ENCODE results near the gene ACSL3. TPM values are rescaled to one million over a fixed set of nuclear protein-coding genes. Genes with fewer than 3 reads are reported as not detected.

ACSL3 gene
- total and polyA plus RNA-seq, 2 donors (not counting 3 experiments of a cell fraction or from before 2014, with no cell fraction given): 58.7 to 139 TPM

- Histone ChIP-seq H3K4me3 (replicated peaks in 1 of 3; ENCODE audit: insufficient read depth in 1 of 3, low read depth in 1 of 3, low read length in 3 of 3) (peak overlapping the region in 1 of 3 experiments; percentile 50), H3K9ac (replicated peaks; ENCODE audit: extremely low read depth, insufficient read depth, low read length) (peak overlapping the region; percentile 54), H2AFZ (ENCODE audit: low read depth, low read length) (no peak overlapping the region), H3K9me1 (replicated peaks; ENCODE audit: control insufficient read depth, extremely low read depth, insufficient read depth, low read length) (peaks cover 2% of the 10 kb centered on the region), H3K9me3 (replicated peaks; ENCODE audit: control insufficient read depth, insufficient read depth, low read length) (no peaks in the 10 kb centered on the region), H4K20me1 (replicated peaks; ENCODE audit: control insufficient read depth, extremely low read depth, insufficient read depth, low read length) (peaks cover 24% of the 10 kb centered on the region), H3K36me3 (ENCODE audit: control insufficient read depth in 2 of 2, extremely low read depth in 1 of 2, insufficient read depth in 2 of 2, low read length in 2 of 2) (peaks cover 0 to 2% of the 10 kb centered on the region in 2 experiments), H3K79me2 (ENCODE audit: control insufficient read depth, insufficient read depth, low read length) (peaks cover 74% of the 10 kb centered on the region), H3K27me3 (ENCODE audit: control insufficient read depth in 2 of 2, insufficient read depth in 2 of 2, low read length in 2 of 2) (no peaks in the 10 kb centered on the region), H3K27ac (ENCODE audit: insufficient read depth, low read depth, low read length) (peak overlapping the region; percentile 46), H3K4me1 (ENCODE audit: control insufficient read depth, extremely low read depth, insufficient read depth, low read length) (peaks cover 39% of the 10 kb centered on the region), H3K4me2 (ENCODE audit: insufficient read depth, low read length) (peak overlapping the region; percentile 98)
- BruUV-seq (replicated peaks): no TSS peak
- dilution Hi-C loops (cut with MboI; ENCODE audit: extremely low pct_ligation_motif_present, low sequenced_read_pairs) (no loop called here), intact Hi-C loops (cut with micrococcal nuclease) (loop anchor here (1.0 kb wide), 1 partner anchor 32 kb away; no protein-coding TSS in a partner anchor)
- ChIA-PET POLR2A (no interaction called here), CTCF (interaction anchor here (0.8 to 1.2 kb wide), 2 partner anchors 10 to 183 kb away, joined by 3 read pairs; no protein-coding TSS in a partner anchor)
- FAIRE-seq (no peak), DNase-seq (ENCODE audit: low read depth, low spot score) (peak; percentile 88)
- TF ChIP-seq POLR2AphosphoS5 (IDR thresholded peaks at IDR 0.05; ENCODE audit: insufficient read depth, low read depth, low read length) (no peak), JUN (IDR thresholded peaks at IDR 0.05; ENCODE audit: borderline replicate concordance, insufficient read depth, insufficient read length, low read depth) (peak; percentile 34)
Observed at GRCh38 chr2:222892321-222892720, 31.5 kb downstream of the ACSL3 start.

GRCh38 chr2:222892761-222893160 is 31.9 kb downstream of the ACSL3 start:
- no peaks in the 10 kb centered on the region for H3K9me3 ChIP-seq (replicated peaks; ENCODE audit: control insufficient read depth, insufficient read depth, low read length)
- no peak overlapping the region for H3K9ac ChIP-seq (replicated peaks; ENCODE audit: extremely low read depth, insufficient read depth, low read length)
- H3K4me3 ChIP-seq (replicated peaks in 1 of 3; ENCODE audit: insufficient read depth in 1 of 3, low read depth in 1 of 3, low read length in 3 of 3): no peak overlapping the region
- no peak for FAIRE-seq
- no peak for DNase-seq (ENCODE audit: low read depth, low spot score)
- BruUV-seq (replicated peaks): no TSS peak
- peaks cover 39% of the 10 kb centered on the region for H3K4me1 ChIP-seq (ENCODE audit: control insufficient read depth, extremely low read depth, insufficient read depth, low read length)
- H3K27ac ChIP-seq (ENCODE audit: insufficient read depth, low read depth, low read length): no peak overlapping the region
- intact Hi-C loops (cut with micrococcal nuclease) (loop anchor here (1.0 kb wide), 1 partner anchor 32 kb away; no protein-coding TSS in a partner anchor), dilution Hi-C loops (cut with MboI; ENCODE audit: extremely low pct_ligation_motif_present, low sequenced_read_pairs) (no loop called here)
- H3K36me3 ChIP-seq (ENCODE audit: control insufficient read depth in 2 of 2, extremely low read depth in 1 of 2, insufficient read depth in 2 of 2, low read length in 2 of 2): no peaks in the 10 kb centered on the region
- H4K20me1 ChIP-seq (replicated peaks; ENCODE audit: control insufficient read depth, extremely low read depth, insufficient read depth, low read length): peaks cover 20% of the 10 kb centered on the region
- POLR2A ChIA-PET: no interaction called here
- peaks cover 2% of the 10 kb centered on the region for H3K9me1 ChIP-seq (replicated peaks; ENCODE audit: control insufficient read depth, extremely low read depth, insufficient read depth, low read length)
- peaks cover 70% of the 10 kb centered on the region for H3K79me2 ChIP-seq (ENCODE audit: control insufficient read depth, insufficient read depth, low read length)
- no peaks in the 10 kb centered on the region for H3K27me3 ChIP-seq (ENCODE audit: control insufficient read depth in 2 of 2, insufficient read depth in 2 of 2, low read length in 2 of 2)
- CTCF ChIA-PET: interaction anchor here (0.8 to 1.2 kb wide), 2 partner anchors 9 to 184 kb away, joined by 3 read pairs; no protein-coding TSS in a partner anchor
- H2AFZ ChIP-seq (ENCODE audit: low read depth, low read length): no peak overlapping the region
- no peak for TF ChIP-seq FOS (IDR thresholded peaks at IDR 0.05; ENCODE audit: borderline replicate concordance, insufficient read depth, low read length)
- no peak for TF ChIP-seq EZH2 (IDR thresholded peaks at IDR 0.05; ENCODE audit: borderline replicate concordance, low read depth, low read length, severe bottlenecking)
- TF ChIP-seq MYC (IDR thresholded peaks at IDR 0.05; ENCODE audit: low read depth, low read length): no peak
- TF ChIP-seq CTCF (IDR thresholded peaks at IDR 0.05; ENCODE audit: extremely low read depth in 1 of 2, insufficient read depth in 1 of 2, low read depth in 1 of 2, low read length in 2 of 2): no peak
- TF ChIP-seq, protein P1, sequence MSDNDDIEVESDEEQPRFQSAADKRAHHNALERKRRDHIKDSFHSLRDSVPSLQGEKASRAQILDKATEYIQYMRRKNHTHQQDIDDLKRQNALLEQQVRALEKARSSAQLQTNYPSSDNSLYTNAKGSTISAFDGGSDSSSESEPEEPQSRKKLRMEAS (IDR thresholded peaks at IDR 0.05; ENCODE audit: insufficient read depth, insufficient read length): no peak
- TF ChIP-seq POLR2A (IDR thresholded peaks at IDR 0.05; ENCODE audit: low read depth, low read length): no peak
- TF ChIP-seq JUN (IDR thresholded peaks at IDR 0.05; ENCODE audit: borderline replicate concordance, insufficient read depth, insufficient read length, low read depth): no peak
- TF ChIP-seq GATA2 (IDR thresholded peaks at IDR 0.05; ENCODE audit: insufficient read depth, insufficient read length, low read depth, low read length): no peak
- TF ChIP-seq POLR2AphosphoS5 (IDR thresholded peaks at IDR 0.05; ENCODE audit: insufficient read depth, low read depth, low read length): no peak
- peak overlapping the region; percentile 98 for H3K4me2 ChIP-seq (ENCODE audit: insufficient read depth, low read length)

Measured in endothelial cell of umbilical vein (primary cell).